Measurements from ENCODE around the gene OLFML2A.

Gene OLFML2A

GRCh38 chr9:124858330-124859046 is 81.6 kb downstream of the OLFML2A start:
- Mint-ChIP-seq H3K36me3 (ENCODE audit: low read depth) (peaks cover 64% of the 10 kb centered on the region), H3K27ac (no peak overlapping the region), H3K4me1 (ENCODE audit: low read depth) (peaks cover 30% of the 10 kb centered on the region), H3K4me3 (no peak overlapping the region), H3K27me3 (peaks cover 7% of the 10 kb centered on the region), H3K9me3 (no peaks in the 10 kb centered on the region)
- intact Hi-C loops (cut with micrococcal nuclease): loop anchor here (10.0 kb wide), 1 partner anchor 244 kb away; no protein-coding TSS in a partner anchor

GRCh38 chr9:124859803-124860581 is 83.1 kb downstream of the OLFML2A start:
- Mint-ChIP-seq H3K4me3 (peak overlapping the region; percentile 94), H3K4me1 (ENCODE audit: low read depth) (peaks cover 37% of the 10 kb centered on the region), H3K36me3 (ENCODE audit: low read depth) (peaks cover 64% of the 10 kb centered on the region), H3K27me3 (no peaks in the 10 kb centered on the region), H3K9me3 (no peaks in the 10 kb centered on the region), H3K27ac (peak overlapping the region; percentile 93)
- intact Hi-C loops (cut with micrococcal nuclease): loop anchor here (5.0 to 10.0 kb wide), 2 partner anchors 82 to 245 kb away; partner anchors contain the start of gene GOLGA1

- no peaks in the 10 kb centered on the region for H3K9me3 Mint-ChIP-seq
- peak overlapping the region; percentile 94 for H3K4me3 Mint-ChIP-seq
- peak overlapping the region; percentile 93 for H3K27ac Mint-ChIP-seq
- peaks cover 64% of the 10 kb centered on the region for H3K36me3 Mint-ChIP-seq (ENCODE audit: low read depth)
- H3K4me1 Mint-ChIP-seq (ENCODE audit: low read depth): peaks cover 37% of the 10 kb centered on the region
- no peaks in the 10 kb centered on the region for H3K27me3 Mint-ChIP-seq
- intact Hi-C loops (cut with micrococcal nuclease): loop anchor here (5.0 kb wide), 1 partner anchor 82 kb away; the partner anchor contains the start of gene GOLGA1
These were observed 83.8 kb downstream of the OLFML2A start for GRCh38 chr9:124860582-124861341.

- peaks cover 59% of the 10 kb centered on the region for H3K36me3 Mint-ChIP-seq (ENCODE audit: low read depth)
- no peaks in the 10 kb centered on the region for H3K9me3 Mint-ChIP-seq
These were observed 84.7 kb downstream of the OLFML2A start, which contains the start of the genes ARPC5L and RPL35 for GRCh38 chr9:124861342-124862229. ARPC5L (plus strand) TSS chr9:124862130; CDS start chr9:124869291, 7,161 bp downstream. RPL35 (minus strand) TSS chr9:124861957; CDS start chr9:124861912, 45 bp downstream.

GRCh38 chr9:124863371-124863871 is 86.5 kb downstream of the OLFML2A start:
- H3K27ac Mint-ChIP-seq: peak overlapping the region; percentile 52
- H3K27me3 Mint-ChIP-seq: no peaks in the 10 kb centered on the region

More at GRCh38 chr9:124861342-124862229, 84.7 kb downstream of the OLFML2A start, which contains the start of the genes ARPC5L and RPL35:
- H3K4me3 Mint-ChIP-seq: peak within 1 kb of the TSS; percentile 94
- no peaks in the 10 kb centered on the region for H3K27me3 Mint-ChIP-seq
- intact Hi-C loops (cut with micrococcal nuclease): loop anchor here (5.0 kb wide), 1 partner anchor 81 kb away; the partner anchor contains the start of gene GOLGA1
- H3K4me1 Mint-ChIP-seq (ENCODE audit: low read depth): peaks cover 37% of the 10 kb centered on the region
- H3K27ac Mint-ChIP-seq: peak within 1 kb of the TSS; percentile 93

More at GRCh38 chr9:124863371-124863871, 86.5 kb downstream of the OLFML2A start:
- Mint-ChIP-seq H3K9me3 (no peaks in the 10 kb centered on the region), H3K4me3 (no peak overlapping the region), H3K4me1 (ENCODE audit: low read depth) (peaks cover 46% of the 10 kb centered on the region), H3K36me3 (ENCODE audit: low read depth) (peaks cover 44% of the 10 kb centered on the region)
- intact Hi-C loops (cut with micrococcal nuclease): loop anchor here (5.0 kb wide), 1 partner anchor 79 kb away; the partner anchor contains the start of gene GOLGA1

Data from dendritic cell treated with granulocyte-macrophage colony-stimulating factor and Interleukin-4, amounts not matched to agents 40 ng/mL and 50 ng/mL, for 4 days (primary cell).